ENCODE results near the gene STIMATE.
A peak's percentile ranks its signal among the peaks of the same experiment; 100 is the strongest.

STIMATE gene

DNA sequence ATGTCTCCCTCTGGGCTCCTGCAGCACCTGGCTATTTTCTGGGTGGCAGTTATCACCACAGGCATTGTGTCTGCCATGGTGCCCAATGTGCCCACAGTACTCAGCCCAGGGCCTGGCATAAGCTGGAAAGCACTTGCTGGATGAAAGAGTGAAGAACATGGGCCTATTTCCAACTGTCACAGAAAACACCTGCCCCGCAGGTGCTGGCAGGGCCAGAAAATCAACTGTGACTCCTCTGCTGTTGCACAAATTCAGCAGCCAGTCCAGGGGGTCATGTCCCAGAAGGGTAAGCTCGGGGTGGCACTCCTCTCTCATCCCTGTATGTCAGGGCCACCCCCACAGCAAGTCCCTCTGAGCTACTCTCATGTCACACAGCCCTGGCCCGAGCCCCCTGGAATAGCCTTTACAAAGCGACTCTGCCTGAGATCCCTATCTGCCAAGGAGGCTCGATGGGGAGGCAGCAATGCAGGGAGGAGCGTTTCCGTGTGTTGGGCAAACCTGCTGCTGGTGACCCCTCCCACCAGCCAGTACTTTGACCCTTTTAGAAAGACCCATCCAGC, 85.8 kb downstream of the STIMATE start:
- no peak for DNase-seq

- DNase-seq: no peak
These were observed 86.4 kb downstream of the STIMATE start for GRCh38 chr3:52810923-52811322.

GRCh38 chr3:52809662-52810377, 87.5 kb downstream of the STIMATE start:
- DNase-seq: no peak

DNA sequence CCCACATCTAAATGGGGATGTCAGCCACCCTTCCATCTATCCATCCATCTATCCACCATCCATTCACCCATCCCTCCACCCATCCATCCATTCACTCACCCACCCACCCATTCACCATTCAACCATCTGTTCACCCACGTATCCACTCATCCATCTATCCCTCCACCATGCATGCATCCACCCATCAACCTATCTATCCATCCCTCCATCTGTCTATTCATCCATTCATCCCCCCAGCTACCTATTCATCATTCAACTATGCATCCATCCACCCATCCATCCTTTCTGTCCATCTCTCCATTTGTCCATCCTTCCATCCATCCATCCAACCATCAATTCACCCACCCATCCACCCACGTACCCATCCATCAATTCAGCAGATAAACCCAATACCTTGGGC, 88.2 kb downstream of the STIMATE start:
- no peak for DNase-seq

- DNase-seq: no peak
These were observed 91.9 kb downstream of the STIMATE start for GRCh38 chr3:52805270-52806039.

- DNase-seq: no peak
These were observed 95.5 kb downstream of the STIMATE start for GRCh38 chr3:52801839-52802238.

DNA sequence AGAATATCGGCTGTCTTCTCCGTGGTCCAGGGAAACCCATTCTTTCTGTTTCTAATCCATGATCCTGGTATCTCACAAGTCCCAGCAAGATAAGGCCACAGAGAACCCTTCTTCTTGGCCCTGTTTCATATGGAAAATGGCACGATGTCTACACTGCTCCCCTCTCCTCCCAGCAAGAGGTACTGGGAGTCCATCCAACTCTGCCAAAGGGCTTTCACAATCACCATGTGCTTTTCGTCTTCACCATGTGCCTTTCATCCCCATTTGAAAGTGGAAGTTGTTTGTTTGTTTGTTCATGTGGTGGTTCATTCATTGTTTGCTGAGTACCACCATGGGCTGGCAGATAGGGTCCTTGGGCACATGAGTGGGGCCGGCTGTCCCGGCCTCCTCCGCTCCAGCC, 97.3 kb downstream of the STIMATE start:
- no peak for DNase-seq

DNA sequence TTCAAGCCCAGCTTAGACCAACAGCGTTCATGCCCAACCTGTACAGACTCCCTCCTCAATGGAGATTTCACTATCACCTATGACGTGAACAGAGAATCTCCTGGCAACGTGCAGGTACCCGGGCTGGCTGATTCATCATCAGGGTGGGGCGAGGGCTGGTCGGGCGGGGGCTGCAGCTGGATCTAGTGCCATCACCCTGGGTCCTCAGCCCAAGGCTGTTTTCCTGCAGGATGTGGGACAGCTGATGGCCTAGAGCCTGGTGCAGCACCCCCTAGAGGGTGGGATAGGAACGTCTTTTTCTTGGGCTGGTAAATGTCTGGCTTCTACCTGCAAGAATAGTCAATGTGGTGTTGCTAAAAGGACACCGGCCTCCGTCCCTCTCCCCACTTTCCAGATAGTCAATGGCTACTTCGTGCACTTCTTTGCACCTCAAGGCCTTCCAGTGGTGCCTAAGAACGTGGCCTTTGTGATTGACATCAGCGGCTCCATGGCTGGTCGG, 98.3 kb downstream of the STIMATE start:
- peak; percentile 18 for DNase-seq

GRCh38 chr3:52798376-52798977, 98.9 kb downstream of the STIMATE start:
- no peak for DNase-seq

- no peak for DNase-seq
These were observed 100.9 kb downstream of the STIMATE start for GRCh38 chr3:52796411-52796810.

DNA sequence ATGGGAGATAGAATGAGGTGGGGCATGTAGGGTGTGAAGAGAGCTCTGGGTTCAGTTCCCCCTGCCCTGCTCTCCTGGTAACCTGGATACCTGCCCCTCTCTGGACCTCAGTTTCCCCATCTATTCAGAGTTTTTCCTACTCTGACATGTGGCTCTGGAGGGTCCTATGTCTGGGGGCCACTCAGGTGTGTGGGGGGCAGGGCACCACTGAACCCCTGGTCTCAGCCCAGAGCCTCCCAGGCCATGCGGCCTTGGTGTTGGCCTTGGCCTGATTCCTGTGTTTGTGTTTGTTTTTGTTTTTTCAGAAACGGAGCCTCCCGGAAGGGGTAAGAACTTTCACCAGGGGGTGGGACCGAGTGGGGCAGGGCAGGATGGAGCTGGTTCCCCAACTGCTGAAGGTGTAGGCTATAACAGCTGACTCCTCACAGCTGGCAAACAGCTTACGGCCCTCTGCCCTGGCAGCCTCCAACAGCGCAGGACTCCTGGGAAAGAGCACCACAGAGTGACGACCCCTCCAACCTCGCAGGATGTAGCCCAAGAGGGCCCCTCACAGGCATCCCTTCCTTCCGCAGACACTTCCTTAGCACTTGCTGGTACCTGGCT, 101.9 kb downstream of the STIMATE start:
- DNase-seq: no peak

DNA sequence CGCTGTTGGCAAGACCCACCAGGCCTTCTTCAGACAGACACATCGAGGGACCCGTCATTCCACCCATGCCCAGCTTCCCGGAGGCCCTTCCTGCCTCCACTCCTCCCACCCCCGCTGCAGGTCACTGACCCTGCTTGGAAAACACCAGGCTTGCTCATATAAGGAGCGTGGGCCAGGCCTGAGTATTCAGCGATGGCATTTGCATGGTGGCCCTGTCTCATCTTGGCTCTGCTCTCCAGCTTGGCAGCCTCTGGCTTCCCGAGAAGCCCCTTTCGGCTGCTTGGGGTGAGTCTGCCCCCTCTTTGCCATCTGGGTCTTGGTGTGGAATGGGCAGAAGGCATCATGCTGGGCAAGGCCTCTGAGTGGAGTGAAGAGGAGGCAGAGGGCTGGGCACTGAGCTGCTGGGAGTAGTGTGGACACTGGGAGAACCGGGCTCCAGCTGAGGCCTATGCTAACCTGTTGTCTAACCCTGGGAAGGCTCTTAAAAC, 102.7 kb downstream of the STIMATE start, which contains the start of gene ITIH3:
Gene ITIH3 (plus strand): TSS at position 185 of the 488 bp plus-strand sequence. CDS start 8 bp downstream, at position 193.
- no peak for DNase-seq

- DNase-seq: no peak
These were observed 103.4 kb downstream of the STIMATE start for GRCh38 chr3:52793702-52794611.

- no peak for DNase-seq
These were observed 104.2 kb downstream of the STIMATE start for GRCh38 chr3:52792961-52793695.

DNA sequence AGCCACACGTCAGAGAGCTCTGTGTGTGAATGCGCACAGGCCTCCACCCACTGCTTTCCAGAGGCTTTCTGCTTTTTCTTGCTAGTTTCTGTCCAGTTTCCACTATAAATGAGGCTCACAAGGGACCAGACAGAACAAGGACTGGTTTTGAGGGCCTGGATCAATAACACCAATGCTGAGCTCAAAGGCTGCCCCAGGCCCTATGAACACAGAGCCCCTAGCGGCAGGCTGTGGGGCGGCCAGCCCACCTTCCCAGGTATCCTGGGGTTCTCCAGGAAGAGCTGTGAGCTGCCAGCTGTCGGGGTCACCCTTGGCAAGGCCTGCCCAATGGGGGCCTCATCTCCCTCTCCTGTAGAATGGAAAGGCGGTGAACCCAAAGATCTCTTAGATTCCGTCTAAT, 104.9 kb downstream of the STIMATE start:
- DNase-seq: no peak

- no peak for DNase-seq
These were observed 105.4 kb downstream of the STIMATE start for GRCh38 chr3:52791928-52792327.

- DNase-seq: no peak
These were observed 106.0 kb downstream of the STIMATE start for GRCh38 chr3:52791366-52791765.

DNA sequence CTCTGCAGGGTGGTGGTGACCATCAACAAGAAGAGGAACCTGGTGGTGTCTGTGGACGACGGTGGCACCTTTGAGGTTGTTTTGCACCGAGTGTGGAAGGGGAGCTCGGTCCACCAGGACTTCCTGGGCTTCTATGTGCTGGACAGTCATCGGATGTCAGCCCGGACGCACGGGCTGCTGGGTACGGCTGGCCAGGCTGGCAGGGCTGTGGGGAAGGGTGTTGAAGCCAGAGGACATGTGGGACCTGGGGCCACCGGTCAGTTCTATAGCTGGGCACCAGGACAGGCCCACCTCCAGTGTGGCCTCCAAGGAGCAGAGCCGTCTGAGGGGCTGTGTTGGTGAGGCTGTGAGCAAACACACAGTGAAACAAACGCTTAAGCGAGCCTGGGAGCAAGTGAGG, 106.6 kb downstream of the STIMATE start:
- DNase-seq: no peak

- DNase-seq: no peak
These were observed 107.0 kb downstream of the STIMATE start for GRCh38 chr3:52790337-52790736.

DNA sequence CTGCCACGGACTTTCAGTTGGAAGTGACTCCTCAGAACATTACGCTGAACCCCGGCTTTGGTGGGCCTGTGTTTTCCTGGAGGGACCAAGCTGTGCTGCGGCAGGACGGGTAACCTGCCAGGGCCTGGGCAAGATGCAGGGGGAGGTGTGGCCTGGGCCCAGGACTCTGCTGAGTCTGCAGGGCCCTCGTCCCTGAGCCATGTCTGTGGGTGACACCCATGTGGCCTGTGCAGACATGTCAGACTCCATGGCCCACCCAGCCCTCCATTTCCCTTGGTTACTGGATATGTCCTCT, 107.7 kb downstream of the STIMATE start:
- DNase-seq: no peak
